ENCODE data around the gene EXOSC10.
A peak's percentile ranks its signal among the peaks of the same experiment; 100 is the strongest.
"Not testable (repeated sequence)": the region's sequence is repeated elsewhere in the genome, so short reads cannot be mapped to it uniquely, and the experiment has no call there.

The EXOSC10 gene

DNA sequence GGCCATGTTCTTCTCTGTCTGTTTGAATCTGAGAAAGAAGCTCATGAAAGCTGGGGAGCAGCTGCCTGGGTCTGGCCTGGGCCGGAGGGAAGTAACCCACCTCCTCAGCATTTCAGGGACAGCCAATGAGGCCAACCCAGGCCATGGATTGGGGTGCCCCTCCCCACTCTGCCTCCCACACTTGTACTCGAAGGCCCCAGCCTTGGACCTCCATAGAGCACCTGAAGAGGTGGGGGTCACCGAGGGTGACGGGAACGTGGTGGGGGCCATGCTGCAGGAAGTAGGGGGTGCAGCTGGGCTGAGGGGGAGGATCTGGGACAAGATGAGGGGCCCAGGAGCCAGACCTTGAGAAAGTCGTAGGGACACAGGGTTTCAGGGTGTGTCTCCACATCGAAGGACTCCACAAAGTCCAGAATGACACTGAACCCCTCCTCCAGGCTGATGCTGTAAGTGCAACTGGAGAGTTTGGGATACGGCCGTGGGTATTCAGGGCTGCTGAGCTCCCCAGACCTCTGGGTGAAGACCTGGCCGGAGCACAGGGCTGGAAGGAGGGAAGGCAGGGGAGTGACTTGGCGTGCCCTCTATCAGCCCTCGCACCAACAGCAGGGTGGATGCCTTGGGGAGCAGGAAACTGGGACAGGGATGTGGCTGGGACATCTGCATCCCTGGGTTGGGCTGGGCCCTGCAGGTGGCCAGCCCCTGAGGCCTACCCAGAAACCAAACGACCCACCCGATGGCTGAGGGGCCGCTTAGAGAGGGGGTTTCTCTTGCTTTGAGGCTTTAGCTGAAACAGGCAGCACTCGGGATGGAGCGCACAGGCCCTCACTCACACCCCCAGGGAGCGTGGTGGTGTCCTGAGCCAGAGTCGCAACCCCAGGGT, 56.4 kb downstream of the EXOSC10 start:
- no peak for DNase-seq

DNA sequence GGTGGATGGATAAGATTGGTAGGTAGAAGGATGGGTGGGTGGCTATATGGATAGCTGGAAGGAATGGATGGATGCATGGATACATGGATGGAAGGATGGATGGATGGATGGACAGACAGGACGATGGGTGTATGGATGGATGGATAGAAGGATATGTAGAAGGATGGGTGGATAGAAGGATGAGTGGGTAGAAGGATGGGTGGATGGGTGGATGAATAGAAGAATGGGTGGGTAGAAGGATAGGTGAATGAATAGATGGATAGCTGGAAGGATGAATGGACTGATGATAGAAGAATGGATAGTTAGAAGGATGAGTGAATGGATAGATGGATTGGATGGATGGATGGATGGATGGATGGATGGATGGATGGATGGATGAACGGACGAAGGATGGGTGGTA, 57.6 kb downstream of the EXOSC10 start:
- no peak for DNase-seq

DNA sequence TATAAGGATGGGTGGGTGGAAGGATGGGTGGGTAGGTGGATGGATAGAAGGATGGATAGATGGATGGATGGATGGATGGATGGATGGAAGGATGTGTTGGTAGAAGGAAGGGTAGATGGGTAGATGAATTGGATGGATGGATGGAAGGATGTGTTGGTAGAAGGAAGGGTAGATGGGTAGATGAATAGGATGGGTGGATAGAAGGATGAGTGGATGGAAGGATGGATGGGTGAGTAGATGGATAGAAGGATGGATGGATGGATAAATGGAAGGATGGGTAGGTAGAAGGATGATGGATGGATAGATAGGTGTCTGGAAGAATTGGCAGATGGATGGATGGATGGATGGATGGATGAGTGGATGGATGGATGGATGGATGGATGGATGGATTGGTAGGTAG, 58.6 kb downstream of the EXOSC10 start:
- no peak for DNase-seq

DNA sequence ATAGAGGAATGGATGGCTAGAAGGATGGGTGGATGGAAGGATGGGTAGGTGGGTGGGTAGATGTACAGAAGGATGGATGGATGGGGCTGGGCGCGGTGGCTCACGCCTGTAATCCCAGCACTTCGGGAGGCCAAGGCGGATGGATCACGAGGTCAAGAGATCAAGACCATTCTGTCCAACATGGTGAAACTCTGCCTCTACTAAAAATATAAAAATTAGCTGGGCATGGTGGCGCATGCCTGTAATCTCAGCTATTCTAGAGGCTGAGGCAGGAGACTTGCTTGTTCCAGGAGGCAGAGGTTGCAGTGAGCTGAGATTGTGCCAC, 59.6 kb downstream of the EXOSC10 start:
- DNase-seq: not testable (repeated sequence)

DNA sequence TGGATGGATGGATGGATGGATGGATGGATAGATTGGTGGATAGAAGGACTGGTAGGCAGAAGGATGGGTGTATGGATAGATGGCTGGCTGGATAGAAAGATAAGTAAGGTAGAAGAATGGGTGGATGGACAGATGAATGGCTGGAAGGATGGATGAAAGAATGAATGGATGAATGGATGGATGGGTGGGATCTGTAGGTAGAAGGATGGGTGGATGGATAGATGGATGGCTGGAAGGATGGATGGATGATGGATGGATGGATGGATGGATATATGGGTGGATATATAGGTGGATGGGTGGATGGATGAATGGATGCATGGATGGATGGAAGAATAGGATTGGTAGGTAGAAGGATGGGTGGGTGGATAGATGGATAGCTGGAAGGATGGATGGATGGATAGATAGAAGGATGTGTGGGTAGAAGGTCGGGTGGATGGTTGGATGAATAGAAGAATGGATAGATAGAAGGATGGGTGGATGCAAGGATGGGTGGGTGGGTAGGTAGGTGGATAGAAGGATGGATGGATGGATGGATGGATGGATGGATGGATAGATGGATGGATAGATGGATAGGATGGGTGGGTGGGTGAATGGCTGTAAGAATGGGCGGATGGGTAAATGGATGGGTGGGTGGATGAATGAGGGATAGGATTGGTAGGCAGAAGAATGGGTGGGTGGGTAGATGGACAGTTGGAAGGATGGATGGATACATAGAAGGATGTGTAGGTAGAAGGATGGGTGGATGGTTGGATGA, 60.1 kb downstream of the EXOSC10 start:
- DNase-seq: no peak

DNA sequence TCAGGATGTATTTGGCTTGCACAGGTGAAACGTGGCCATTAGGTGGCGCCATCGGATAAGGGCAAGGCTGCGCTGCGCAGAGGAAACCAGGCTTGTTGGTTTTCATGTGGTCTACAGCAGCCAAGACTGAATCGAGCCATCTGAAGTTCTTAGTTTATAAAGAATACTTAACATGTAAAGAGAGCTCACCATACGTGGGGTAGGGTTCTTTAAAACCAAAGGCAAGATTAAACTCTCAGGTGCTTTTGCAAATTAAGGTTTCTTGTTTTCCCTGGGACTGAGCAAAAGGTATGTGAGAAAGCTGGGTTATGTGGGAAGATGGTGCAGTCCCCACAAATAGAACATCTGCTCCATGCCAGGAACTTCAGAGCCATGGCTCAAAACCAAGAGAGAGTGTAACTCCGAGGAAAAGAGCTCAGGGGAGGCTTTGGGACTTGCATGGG, 61.9 kb downstream of the EXOSC10 start:
- DNase-seq: peak; percentile 95

DNA sequence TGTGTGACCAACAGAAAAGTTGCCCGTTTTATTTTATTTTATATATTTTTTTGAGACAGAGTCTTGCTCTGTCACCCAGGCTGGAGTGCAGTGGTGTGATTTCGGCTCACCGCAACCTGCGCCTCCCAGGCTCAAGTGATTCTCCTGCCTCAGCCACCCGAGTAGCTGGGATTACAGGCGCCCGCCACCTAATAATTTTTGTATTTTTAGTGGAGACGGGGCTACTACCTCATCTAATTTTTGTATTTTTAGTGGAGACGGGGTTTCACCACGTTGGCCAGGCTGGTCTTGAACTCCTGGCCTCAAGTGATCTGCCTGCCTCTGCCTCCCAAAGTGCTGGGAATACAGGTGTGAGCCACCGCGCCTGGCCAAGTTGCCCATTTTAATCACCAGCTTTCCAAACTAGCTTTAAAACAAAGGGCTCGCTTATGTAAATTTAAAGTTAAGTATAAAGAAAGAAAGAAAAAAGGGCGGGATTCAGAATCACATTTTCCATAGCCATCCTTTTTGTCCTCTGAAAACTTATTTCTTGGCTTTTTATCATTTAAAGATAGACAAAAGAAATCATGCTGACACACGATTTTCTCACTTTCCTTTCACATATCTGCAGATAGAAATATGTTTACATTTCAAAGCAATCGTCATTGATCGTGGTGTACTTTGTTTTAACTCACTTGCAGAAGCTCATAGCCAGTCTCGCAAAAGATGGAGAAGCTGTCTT, 62.5 kb downstream of the EXOSC10 start:
- DNase-seq: not testable (repeated sequence)

DNA sequence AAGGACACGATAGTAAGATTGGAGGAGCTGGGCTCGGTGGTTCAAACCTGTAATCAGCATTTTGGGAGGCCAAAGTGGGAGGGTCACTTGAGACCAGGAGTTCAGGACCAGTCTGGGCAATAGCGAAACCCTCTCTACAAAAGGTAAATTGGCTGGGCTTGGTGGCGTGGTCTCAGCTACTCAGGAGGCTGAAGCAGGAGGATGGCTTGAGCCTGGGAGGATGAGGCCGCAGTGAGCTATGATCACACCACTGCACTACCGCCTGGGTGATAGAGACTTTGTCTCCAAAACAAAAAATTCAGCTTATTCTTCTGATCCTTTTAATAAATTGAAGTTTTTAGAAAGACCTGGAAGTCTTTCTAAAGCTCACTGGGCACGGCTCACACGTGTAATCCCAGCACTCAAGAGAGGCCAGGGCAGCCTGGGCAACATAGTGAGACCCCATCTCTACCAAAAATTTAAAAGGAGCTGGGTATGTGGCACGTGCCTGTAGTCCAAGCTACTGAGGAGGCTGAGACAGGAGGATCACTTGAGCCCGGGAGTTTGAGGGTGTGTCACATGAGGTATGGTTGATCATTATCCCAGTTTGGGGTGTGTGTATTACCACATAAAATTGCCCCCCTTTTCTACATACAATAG, 67.9 kb downstream of the EXOSC10 start:
- DNase-seq: no peak

DNA sequence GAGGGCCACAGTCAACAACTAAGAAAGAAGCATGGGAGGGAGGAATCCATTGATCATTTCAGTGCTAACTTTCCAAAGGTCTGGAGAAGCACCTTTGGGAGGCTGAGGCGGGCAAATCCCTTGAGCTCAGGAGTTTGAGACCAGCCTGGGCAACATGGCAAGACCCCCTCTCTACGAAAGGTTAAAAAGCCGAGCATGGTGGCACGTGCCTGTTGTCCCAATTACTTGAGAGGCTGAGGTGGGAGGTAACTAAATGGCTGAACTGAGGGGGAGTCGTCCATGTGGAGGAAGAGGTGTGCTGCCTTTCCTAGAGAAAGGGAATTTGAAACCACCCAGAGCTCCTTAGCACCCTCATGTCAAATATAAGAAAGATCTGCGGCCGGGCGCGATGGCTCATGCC, 68.8 kb downstream of the EXOSC10 start:
- DNase-seq: no peak

DNA sequence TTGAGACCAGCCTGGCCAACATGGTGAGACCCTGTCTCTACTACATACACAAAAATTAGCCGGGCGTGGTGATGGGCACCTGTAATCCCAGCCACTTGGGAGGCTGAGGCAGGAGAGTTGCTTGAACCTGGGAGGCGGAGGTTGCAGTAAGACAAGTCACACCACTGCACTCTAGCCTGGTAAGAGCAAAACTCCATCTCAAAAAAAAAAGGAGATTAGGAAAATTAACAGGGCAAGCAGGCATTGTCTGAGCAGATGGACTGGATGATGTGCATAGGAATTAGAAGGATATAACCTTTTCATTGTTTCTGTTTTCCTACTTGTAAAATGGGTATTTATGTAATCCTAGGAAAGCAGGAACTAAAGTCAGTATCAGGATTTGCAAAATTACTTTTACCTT, 71.7 kb downstream of the EXOSC10 start:
- no peak for DNase-seq

DNA sequence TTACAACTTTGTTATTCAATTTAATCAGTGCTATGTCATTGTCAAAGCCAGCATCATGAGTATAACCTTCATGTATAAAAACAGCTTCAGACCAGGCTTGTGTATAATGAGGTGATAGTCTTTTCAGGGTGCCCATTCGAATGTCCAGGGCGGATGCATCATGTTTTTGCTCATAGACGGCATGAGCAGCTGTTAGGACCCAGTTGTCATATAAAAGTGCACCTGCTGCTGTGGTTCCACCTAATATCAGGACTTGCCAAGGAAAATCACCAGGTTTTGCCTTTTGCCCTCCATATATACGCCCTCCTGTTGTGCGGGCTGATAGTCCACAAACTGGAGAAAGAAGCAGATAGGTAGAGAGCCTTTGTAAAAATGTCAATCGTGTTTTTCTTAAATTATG, 72.4 kb downstream of the EXOSC10 start:
- DNase-seq: no peak

DNA sequence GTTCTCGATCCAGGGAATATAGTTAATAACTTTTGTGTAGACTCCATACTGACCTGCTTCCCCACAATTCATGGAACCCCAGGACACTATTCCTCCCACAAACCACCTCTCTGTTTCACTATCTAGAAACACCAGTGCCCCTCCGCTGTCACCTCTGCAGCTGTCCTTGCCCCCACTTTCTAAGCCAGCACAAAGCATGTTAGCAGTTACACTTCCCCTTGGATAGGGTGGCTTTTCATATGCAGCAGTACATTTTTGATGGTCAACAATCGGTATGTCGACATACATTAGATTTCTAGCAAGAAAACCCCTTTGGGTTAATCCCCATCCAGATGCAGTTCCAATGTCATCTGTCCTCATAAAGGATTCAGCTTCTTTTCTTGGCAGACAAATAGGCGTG, 72.8 kb downstream of the EXOSC10 start:
- DNase-seq: no peak

DNA sequence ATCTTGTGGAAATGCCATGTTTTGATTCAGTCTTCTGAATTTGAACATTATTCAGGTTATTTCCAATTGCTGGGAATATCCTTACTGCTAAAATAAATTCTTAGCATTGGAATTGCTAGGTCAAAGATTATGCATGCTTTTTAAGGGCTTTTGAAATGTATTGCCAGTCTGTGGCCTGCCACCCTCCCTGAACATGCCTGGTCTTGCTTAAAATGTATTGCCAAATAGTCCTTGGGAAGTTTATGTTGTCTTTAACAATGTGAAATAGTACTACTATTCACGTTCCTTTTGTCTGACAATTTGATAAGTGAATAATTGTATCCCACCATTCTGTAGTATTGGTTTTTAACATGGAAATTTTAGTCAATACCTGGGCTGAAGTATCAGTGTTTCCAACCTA, 73.6 kb downstream of the EXOSC10 start:
- no peak for DNase-seq

DNA sequence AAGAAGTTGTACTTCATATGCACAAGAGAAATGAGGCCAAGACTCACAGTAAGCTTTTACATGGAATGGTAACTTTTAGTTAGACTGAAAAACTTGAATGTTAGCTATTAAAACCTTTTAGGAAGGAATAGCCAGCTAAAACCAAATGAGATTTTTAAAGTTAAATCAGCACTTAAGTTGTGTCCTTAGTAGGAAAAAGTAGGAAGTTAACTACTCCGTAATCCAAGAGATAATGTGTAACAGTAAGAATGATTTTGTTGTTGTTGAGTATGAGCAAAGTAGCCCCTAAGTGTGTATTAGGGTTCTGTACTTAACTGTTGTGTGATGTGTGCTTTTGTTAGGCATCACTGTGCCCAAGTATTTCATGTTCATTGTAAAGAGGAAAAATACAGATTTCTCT, 74.1 kb downstream of the EXOSC10 start:
- no peak for DNase-seq

DNA sequence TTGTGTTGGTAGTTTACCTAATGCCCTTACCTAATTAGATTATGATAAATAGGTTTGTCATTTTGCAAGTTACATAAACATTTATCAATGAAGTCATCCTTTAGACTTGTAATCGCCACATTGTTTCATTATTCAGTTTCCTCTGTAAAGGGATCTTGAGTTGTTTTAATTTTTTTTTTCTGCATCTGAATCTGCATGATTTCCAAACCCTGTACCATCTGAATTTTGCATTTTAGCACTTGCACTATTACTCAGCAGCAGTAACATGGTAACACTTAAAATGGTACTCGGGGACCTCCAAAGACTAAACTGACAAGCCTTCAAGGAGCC, 74.8 kb downstream of the EXOSC10 start:
- no peak for DNase-seq

DNA sequence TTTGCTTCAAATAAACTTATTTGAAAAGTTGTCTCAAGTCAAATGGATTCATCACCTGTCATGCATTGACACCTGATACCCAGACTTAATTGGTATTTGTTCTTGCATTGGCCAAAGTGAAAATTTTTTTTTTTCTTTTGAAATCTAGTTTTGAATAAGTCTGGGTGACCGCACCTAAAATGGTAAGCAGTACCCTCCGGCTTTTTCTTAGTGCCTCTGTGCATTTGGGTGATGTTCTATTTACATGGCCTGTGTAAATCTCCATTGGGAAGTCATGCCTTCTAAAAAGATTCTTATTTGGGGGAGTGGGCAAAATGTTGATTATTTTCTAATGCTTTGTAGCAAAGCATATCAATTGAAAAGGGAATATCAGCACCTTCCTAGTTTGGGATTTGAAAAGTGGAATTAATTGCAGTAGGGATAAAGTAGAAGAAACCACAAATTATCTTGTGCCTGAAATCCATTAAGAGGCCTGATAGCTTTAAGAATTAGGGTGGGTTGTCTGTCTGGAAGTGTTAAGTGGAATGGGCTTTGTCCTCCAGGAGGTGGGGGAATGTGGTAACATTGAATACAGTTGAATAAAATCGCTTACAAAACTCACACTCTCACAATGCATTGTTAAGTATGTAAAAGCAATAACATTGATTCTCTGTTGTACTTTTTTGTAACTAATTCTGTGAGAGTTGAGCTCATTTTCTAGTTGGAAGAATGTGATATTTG, 75.4 kb downstream of the EXOSC10 start:
- no peak for DNase-seq

DNA sequence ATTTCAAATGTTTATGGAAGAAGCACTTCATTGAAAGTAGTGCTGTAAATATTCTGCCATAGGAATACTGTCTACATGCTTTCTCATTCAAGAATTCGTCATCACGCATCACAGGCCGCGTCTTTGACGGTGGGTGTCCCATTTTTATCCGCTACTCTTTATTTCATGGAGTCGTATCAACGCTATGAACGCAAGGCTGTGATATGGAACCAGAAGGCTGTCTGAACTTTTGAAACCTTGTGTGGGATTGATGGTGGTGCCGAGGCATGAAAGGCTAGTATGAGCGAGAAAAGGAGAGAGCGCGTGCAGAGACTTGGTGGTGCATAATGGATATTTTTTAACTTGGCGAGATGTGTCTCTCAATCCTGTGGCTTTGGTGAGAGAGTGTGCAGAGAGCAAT, 76.5 kb downstream of the EXOSC10 start:
- no peak for DNase-seq

DNA sequence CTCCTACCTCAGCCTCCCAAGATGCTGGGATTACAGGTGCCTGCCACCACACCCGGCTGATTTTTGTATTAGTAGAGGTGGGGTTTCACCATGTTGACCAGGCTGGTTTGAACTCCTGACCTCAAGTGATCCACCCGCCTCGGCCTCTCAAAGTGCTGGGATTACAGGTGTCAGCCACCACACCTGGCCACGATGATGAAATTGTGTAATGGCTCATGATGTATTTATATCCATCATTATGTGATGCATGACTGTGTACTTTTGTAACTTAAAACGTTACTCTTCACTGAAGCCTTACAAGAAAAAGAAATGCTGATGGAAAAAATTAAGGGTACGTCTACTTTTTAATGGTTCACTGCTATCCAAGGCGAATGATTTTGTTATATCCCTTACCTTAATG, 79.7 kb downstream of the EXOSC10 start:
- DNase-seq: no peak

DNA sequence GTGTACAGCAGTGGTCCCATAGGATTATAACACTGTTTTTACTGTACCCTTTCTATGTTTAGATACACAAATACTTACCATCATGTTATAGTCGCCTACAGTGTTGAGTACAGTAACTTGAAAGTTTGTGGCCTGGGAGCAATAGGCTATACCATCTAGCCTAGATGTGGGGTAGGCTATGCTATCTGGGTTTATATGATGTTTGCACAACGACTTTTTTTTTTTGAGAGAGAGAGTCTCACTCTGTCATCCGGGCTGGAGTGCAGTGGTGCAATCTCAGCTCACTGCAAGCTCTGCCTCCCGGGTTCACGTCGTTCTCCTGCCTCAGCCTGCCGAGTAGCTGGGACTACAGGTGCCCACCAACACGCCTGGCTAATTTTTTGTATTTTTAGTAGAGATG, 80.3 kb downstream of the EXOSC10 start:
- not testable (repeated sequence) for DNase-seq

Data from stimulated activated CD8-positive, alpha-beta memory T cell treated with anti-CD3 and anti-CD28 coated beads, Interleukin-4, amount 100 ng/mL, for 48 hours (primary cell).